A673 (cell line): Measurements from ENCODE around the gene DSCAM. TPM values are rescaled to one million over a fixed set of nuclear protein-coding genes. Genes with fewer than 3 reads are reported as not detected.

Source experiments
- BruUV-seq: library from RNA; stranded (reverse); fragments of 400-500 nt; replicated peaks from 2 replicates; lab custom pipeline; 2021; lab: Mats Ljungman, UMichigan
- CTCF ChIA-PET: fragments of 300-600 bp; sonication (Branson Sonifier 250); formaldehyde crosslinking; loops from one replicate; lab custom pipeline; 2022; ENCODE audit warnings: antibody characterized with exemption; lab: Charles Lee
- POLR2A ChIA-PET: fragments of 300-600 bp; sonication (Branson Sonifier 250); formaldehyde crosslinking; loops from one replicate; lab custom pipeline; 2022; ENCODE audit warnings: antibody characterized with exemption; ENCODE audit not compliant: low non-redundant PET; lab: Charles Lee
- DNase-seq: peaks from one replicate; pipeline ENCODE4 v3.0.0-alpha.2; 2015; ENCODE audit warnings: low spot score
- H3K27ac ChIP-seq: fragments of 200-600 bp; sonication (generic); 2 replicates; pipeline ENCODE4 v1.5.1; 2016; ENCODE audit warnings: mixed run types, low read depth, mild to moderate bottlenecking, mixed read lengths, antibody characterized with exemption, low read length; ENCODE audit not compliant: poor library complexity, severe bottlenecking
- H3K27me3 ChIP-seq: fragments of 200-600 bp; sonication (generic); replicated peaks from 2 replicates; pipeline ENCODE4 v1.6.1; 2017; ENCODE audit warnings: mixed run types, low read depth, mild to moderate bottlenecking, mixed read lengths, antibody characterized with exemption, low read length; ENCODE audit not compliant: insufficient read depth, poor library complexity
- H3K36me3 ChIP-seq: fragments of 200-600 bp; sonication (generic); 2 replicates; pipeline ENCODE4 v1.6.1; 2016; ENCODE audit warnings: mixed run types, mild to moderate bottlenecking, mixed read lengths, antibody characterized with exemption, low read length; ENCODE audit not compliant: insufficient read depth, poor library complexity, severe bottlenecking
- H3K4me1 ChIP-seq: fragments of 200-600 bp; sonication (generic); 2 replicates; pipeline ENCODE4 v1.6.1; 2017; ENCODE audit warnings: mixed run types, mild to moderate bottlenecking, mixed read lengths, antibody characterized with exemption, low read length; ENCODE audit not compliant: insufficient read depth, poor library complexity, severe bottlenecking
- H3K4me3 ChIP-seq: fragments of 200-600 bp; sonication (generic); 2 replicates; pipeline ENCODE4 v1.5.1; 2016; ENCODE audit warnings: low read depth, mixed run types, mild to moderate bottlenecking, mixed read lengths, low read length; ENCODE audit not compliant: poor library complexity, severe bottlenecking
- H3K9me3 ChIP-seq: fragments of 200-600 bp; sonication (generic); 2 replicates; pipeline ENCODE4 v1.6.1; 2016; ENCODE audit warnings: mixed run types, low read depth, mild to moderate bottlenecking, mixed read lengths, antibody characterized with exemption, low read length; ENCODE audit not compliant: poor library complexity, severe bottlenecking
- CTCF ChIP-seq: fragments of 300-800, 200-600 bp; sonication (generic); conservative IDR thresholded peaks from 2 replicates; pipeline ENCODE4 v1.5.1; 2017; ENCODE audit warnings: low read depth, mild to moderate bottlenecking, antibody characterized with exemption, low read length, moderate library complexity, mixed read lengths
- EZH2 ChIP-seq: fragments of 200-600 bp; sonication (generic); IDR thresholded peaks from 2 replicates; pipeline ENCODE4 v1.6.1; 2017; ENCODE audit warnings: borderline replicate concordance, low read depth, mild to moderate bottlenecking, mixed read lengths, antibody characterized with exemption, low read length; ENCODE audit not compliant: poor library complexity, severe bottlenecking
- intact Hi-C: fragments of 100-400 bp; cut with micrococcal nuclease; formaldehyde crosslinking; loops from one replicate; pipeline ENCODE4 v1.10.0; 2022; ENCODE audit not compliant: unreplicated experiment
- total RNA-seq: library from RNA; stranded (reverse); gene quantifications from 2 replicates; pipeline ENCODE4 v1.2.3, GENCODE V29; 2021

Gene DSCAM
- total RNA-seq, 1 experiment from 2014 or later = not detected

- Histone ChIP-seq H3K27ac (no peak overlapping the region), H3K9me3 (peaks cover 37% of the 10 kb centered on the region), H3K27me3 (no peaks in the 10 kb centered on the region), H3K36me3 (no peaks in the 10 kb centered on the region), H3K4me3 (no peak overlapping the region), H3K4me1 (no peaks in the 10 kb centered on the region)
- TF ChIP-seq EZH2 (no peak), CTCF (no peak)
- no peak for DNase-seq
- BruUV-seq = no TSS peak
- ChIA-PET POLR2A (no interaction called here), CTCF (no interaction called here)
- intact Hi-C loops = no loop called here
These were observed 290.5 kb downstream of the DSCAM start for GRCh38 chr21:40556442-40556968.

GRCh38 chr21:40555021-40555528 lies 291.9 kb downstream of the DSCAM start:
- ChIA-PET POLR2A (no interaction called here), CTCF (no interaction called here)
- Histone ChIP-seq H3K9me3 (peaks cover 40% of the 10 kb centered on the region), H3K36me3 (no peaks in the 10 kb centered on the region), H3K4me1 (no peaks in the 10 kb centered on the region), H3K27ac (no peak overlapping the region), H3K27me3 (no peaks in the 10 kb centered on the region), H3K4me3 (no peak overlapping the region)
- TF ChIP-seq CTCF = no peak
- BruUV-seq = no TSS peak
- no peak for DNase-seq
- intact Hi-C loops = no loop called here

GRCh38 chr21:40553781-40554180 lies 293.2 kb downstream of the DSCAM start:
- TF ChIP-seq EZH2 = no peak
- TF ChIP-seq CTCF = no peak
- no peak overlapping the region for H3K27ac ChIP-seq
- no peaks in the 10 kb centered on the region for H3K4me1 ChIP-seq
- no peak overlapping the region for H3K4me3 ChIP-seq
- POLR2A ChIA-PET = no interaction called here
- no peak for DNase-seq
- intact Hi-C loops = no loop called here
- peaks cover 45% of the 10 kb centered on the region for H3K9me3 ChIP-seq
- H3K36me3 ChIP-seq = no peaks in the 10 kb centered on the region
- CTCF ChIA-PET = no interaction called here
- H3K27me3 ChIP-seq = no peaks in the 10 kb centered on the region
- BruUV-seq = no TSS peak
